ENCODE data around the gene IGF2R.
"Not testable (repeated sequence)": the region's sequence is repeated elsewhere in the genome, so short reads cannot be mapped to it uniquely, and the experiment has no call there.

- TF ChIP-seq ARNT (IDR thresholded peaks at IDR 0.05); FOXM1 (IDR thresholded peaks at IDR 0.05; ENCODE audit: borderline replicate concordance): not testable (repeated sequence)
These were observed 156.2 kb downstream of the IGF2R start for GRCh38 chr6:160125105-160125504.

Measured in HEK293T (cell line).